Cortex of kidney (tissue), 1 donor: ENCODE data around the gene DDB1.

Experiments used
- DNase-seq: peaks from one replicate; lab custom pipeline; 2025; lab: John Stamatoyannopoulos, UW

The DDB1 gene

DNA sequence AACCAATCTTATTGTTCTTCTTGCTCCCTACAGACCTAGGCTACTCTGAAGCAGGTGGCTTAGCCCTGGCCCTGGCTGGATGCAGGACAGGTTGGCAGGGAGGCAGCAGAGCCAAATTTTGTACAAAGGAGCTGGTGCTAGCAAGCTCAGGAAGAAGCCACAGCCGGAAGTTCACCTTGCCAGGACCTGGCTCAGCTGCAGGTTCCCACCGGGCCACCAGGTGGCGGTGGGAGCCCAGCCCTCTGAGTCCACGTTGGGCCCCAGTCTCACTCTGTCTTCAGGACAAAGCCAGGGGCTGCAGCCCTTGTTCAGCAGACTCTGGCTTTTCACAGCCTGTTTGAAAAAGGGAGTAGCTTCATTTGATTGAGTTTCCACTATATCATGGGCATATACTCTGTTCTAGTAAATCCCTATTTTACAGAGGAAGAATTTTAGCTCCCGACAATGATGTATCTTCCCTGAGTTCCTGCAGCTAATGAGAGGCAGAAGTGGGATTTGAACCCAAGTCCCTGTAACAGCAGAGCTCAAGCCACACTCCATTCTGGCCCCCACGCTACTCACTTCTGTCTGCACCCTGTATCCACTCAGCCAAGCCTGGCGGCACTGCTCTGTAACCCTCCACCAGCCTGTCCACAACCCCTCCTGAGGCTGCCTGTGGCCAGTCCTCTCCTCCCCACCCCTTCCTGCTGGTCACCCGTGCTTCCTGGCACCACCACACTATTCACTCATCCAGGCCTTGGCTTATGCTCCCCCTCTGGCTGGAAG lies 3.4 kb upstream of the DDB1 start:
- DNase-seq = peak; percentile 61

DNA sequence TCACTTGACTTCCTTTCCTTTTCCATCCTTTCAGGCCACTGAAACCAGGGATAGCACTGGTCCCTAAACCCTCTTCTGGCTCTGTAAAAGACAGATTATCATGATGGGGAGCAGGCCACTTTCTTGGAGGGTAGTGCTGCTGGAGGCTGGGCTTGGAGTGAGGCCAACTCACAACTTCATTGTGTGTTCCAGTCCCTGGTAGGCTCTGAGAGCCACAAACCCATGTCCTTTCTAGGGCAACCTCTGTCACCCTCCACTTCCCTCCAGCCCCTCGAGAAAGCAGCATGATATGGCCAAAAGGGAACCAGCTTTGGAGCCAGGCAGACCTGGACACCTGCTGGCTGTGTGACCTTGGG lies 2.4 kb upstream of the DDB1 start:
- no peak for DNase-seq

GRCh38 chr11:61334434-61335354 lies 1.8 kb upstream of the DDB1 start:
- no peak for DNase-seq

GRCh38 chr11:61333550-61334433 lies 887 bp upstream of the DDB1 start:
- DNase-seq = no peak

GRCh38 chr11:61332281-61332796 lies 566 bp downstream of the DDB1 start:
- DNase-seq = no peak

DNA sequence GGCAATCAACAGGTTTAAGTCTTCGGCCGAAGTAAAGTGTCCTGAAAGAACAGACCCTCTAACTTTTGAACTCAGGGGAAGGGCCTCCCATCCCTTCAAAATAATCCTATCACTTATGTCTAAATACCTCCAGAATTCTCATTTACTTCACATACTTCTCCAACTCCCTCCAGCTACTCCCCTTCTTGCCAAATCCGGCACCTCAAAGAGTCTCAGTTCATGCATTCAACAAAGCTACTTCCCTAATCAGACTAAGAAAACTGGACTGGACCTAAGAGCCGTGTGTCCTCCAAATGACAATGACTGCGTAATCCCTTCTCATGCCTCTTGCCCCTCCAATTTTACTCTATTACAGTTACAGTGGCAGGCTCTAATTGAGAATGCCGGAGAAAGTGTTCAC lies 1.3 kb downstream of the DDB1 start:
- no peak for DNase-seq

DNA sequence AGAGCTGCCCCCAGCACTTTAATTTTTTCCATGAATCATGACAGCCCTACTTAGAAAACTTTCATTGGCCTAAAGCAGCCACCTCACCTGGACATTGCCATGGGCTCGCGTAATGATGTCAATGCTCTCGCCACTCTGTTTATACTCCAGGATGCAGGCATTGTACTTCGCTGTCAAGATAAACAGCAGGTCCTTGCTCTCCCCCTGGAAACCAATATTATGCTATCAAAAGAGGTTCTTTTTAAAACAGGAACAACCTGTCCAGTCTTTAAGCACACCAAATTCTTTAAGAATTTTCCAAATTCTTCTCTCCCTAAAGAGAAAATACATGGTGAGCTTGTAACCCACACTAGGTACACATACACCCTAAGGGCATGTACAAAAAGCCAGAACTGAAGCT lies 3.0 kb downstream of the DDB1 start:
- no peak for DNase-seq

DNA sequence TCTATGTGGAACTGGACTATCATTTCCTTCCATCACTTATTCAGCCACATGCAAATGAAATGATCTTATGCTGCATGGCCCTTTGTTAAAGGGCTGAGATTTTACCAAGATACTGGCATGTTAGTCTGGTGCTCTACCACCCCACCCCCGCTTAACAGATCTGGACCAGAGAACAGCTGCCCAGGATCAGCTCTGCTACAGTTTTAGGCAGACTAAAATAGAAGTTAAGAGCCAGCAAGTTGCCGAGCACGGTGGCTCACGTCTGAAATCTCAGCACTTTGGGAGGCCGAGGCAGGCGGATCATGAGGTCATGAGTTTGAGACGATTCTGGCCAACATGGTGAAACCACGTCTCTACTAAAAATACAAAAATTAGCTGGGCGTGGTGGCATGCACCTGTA lies 4.6 kb downstream of the DDB1 start:
- no peak for DNase-seq

DNA sequence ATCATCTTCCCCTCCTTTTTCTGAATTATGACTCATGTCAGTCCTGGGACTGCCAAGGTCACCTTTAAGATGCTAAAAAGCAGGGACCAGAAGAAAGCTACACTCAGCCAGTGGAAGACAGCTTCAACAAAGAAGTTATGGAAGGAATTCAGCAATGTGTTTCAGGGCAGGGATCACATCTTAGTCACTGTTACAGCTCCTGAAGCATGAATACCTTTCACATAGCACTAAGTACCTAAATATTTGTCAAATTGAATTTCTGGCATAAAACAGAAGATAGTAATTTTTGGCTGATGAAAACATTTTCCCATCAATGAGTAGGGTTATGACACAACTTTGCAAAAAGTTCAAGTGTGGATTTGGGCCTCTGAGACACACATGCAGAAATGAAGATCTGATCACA lies 5.2 kb downstream of the DDB1 start:
- no peak for DNase-seq

- DNase-seq = no peak
These were observed 7.1 kb downstream of the DDB1 start for GRCh38 chr11:61325649-61326414.

GRCh38 chr11:61315260-61315659 lies 17.6 kb downstream of the DDB1 start:
- DNase-seq = no peak

DNA sequence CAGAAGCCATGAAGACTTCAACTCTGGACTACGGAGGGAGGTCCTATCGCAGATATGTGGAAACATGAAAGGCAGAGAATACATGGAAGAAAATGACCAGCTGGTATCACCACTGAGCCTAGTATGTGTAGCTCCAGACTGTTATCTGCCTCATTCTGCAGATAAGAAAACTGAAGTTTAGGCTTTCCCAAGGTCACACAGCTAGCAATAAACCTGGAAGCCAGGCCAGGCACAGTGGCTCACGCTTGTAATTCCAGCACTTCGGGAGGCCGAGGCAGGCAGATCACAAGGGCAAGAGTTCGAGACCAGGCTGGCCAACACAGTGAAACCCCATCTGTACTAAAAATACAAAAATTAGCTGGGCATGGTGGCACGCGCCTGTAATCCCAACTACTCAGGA lies 22.2 kb downstream of the DDB1 start:
- DNase-seq = no peak

- no peak for DNase-seq
These were observed 23.2 kb downstream of the DDB1 start for GRCh38 chr11:61309739-61310138.

DNA sequence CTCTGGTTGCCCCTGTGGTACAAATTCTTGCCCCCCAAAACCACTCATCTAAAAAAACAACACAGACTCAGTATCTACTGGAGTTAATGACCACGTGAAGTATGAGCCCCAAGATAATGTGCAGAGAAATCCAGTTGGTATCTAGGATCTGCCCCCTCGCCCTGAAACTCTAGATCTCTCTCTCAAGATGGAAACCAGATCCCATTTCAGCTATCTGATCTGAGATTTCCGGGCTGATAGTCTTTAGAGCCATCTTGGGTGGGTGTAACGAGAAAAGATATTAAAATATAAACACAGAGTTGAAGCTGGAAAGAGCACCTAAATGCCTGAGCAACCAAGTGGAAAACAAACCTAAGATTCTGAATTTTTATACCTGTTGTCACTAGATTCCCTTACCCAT lies 23.8 kb downstream of the DDB1 start:
- DNase-seq = no peak

- DNase-seq = no peak
These were observed 25.6 kb downstream of the DDB1 start for GRCh38 chr11:61307354-61307753.

DNA sequence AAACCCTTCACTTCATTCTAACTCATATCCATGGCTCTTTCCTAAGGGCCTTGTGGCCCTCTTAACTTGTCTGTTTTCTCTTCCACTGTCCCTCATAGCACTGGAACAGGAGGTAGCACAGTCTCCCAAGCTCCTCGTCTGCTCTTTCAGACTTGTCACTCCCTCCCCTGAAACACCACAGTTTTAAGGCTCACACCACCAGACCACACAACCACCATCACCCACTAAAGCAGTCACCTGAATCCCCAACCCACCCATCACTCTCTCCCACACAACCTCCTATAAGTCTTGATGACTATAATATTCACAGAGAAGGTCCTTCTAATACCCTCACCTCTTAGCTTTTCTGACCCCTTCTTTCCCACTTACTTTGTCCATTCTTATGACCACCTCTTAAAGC lies 26.7 kb downstream of the DDB1 start:
- no peak for DNase-seq

GRCh38 chr11:61305417-61305816 lies 27.5 kb downstream of the DDB1 start:
- no peak for DNase-seq

DNA sequence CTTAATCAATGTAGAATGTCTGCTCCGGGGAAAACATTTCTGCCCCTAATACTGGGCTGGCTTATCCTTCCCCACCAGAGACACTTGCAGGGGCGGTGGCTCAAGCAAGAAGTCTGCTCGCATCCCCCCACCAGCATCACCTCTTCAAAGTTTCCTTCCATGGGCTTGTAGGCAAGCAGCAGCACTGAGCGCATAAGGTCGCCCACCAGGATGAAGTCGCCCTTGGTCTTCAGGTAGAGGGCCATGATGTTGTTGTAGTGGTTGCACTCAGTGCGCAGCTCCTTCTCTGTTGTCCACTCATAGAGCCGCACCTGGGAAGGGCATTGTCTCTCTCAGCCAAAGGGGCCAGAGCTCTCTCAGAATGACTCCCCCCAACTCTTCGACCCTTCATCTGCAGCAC lies 29.2 kb downstream of the DDB1 start:
- no peak for DNase-seq

- no peak for DNase-seq
These were observed 30.4 kb downstream of the DDB1 start for GRCh38 chr11:61302550-61302949.

DNA sequence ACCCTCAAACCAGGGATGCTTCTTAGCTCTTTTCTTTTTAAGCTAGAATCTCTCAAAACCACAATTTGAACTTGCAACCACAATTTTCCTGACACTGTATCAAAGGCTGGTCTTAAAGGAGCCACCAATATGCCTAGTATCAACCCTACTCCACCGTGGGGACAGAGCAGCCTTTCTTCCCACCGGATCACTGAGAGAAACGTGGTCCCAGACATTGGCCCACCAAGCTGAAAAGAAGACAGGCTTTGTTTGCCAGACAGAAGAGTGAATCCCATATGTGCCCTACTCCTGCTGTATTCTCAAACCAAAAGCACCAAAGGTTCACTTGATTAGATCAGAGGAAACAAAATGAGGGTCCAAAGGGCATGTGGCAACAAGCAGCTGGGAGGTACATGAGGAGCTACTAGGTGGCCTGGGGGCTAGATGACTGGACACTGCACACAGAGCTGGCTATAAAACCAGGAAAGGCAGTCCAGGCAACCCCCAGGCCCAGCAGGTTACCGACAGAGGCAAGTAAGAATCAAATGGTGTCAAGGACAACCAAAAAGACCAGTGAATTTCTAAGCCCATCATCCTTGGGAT lies 34.2 kb downstream of the DDB1 start:
- DNase-seq = no peak

DNA sequence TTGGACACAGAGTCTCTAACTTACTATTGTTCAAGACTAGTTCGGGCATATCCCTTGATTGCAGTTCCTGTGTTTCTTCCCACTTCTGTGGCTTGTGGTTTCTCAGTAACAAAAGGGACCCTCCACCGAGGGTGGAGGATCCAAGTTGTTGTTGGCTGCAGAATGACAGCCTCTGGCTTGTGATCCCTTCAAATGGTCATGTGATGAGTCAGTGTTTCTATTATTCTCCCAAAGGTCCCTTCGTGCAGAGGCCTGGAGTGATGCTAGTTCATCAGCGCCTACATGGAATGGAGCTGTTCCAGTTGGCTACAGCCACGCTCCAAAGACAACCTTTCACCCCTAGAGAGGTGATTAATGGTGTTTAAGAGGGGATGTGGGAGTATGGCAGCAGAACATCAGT lies 35.2 kb downstream of the DDB1 start:
- no peak for DNase-seq
